Measurements from ENCODE around the gene DEPDC1B. TPM values are rescaled to one million over a fixed set of nuclear protein-coding genes. Genes with fewer than 3 reads are reported as not detected.
"Not testable (repeated sequence)": the region's sequence is repeated elsewhere in the genome, so short reads cannot be mapped to it uniquely, and the experiment has no call there.

The DEPDC1B gene
- total and polyA plus RNA-seq, 2 experiments from 2014 or later, result 2.5 to 3.0 TPM

DNA sequence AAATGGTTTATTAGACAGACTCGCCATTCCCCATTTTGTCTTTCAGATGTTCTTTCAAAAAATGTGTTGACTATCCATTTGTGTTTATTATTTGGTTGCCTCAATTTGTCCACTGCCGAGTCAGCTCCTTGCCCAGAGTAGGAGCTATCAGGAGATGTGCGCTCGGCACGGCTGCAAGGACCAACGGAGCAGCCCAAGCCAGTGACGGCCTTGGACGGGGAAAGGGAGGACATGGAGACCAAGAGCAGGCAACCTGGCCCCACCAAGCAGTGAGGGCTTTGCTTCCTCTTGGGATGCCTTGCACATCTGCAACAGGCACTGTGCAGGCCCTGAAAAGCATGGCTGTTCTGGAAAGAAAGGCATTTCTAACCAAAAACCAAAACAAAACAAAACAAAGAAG lies 69.8 kb downstream of the DEPDC1B start:
- 96 to 100% methylated on average over 8 of the region's 8 CpGs for WGBS, 2 experiments (ENCODE audit: low coverage in 1 of 2, low lambda C conversion rate in 2 of 2, missing lambda C conversion rate in 2 of 2)
- Histone ChIP-seq H3F3A (ENCODE audit: insufficient read depth) (peaks cover 12% of the 10 kb centered on the region; the same call in 1 of the 2 replicates), H3K9ac (no peak overlapping the region), H3K4me1 (ENCODE audit: insufficient read depth) (peaks cover 14% of the 10 kb centered on the region), H3K4me2 (ENCODE audit: unreplicated experiment) (no peak overlapping the region), H3K9me2 (ENCODE audit: insufficient read depth) (0 out of 2 replicates have a peak, but pooled peaks cover 2% of the 10 kb centered on the region), H3K9me3 (ENCODE audit: low read depth) (no peaks in the 10 kb centered on the region), H3K79me2 (ENCODE audit: insufficient read depth) (no peaks in the 10 kb centered on the region), H2AFZ (no peak overlapping the region), H3K36me3 (ENCODE audit: low read depth) (no peaks in the 10 kb centered on the region), H3K27ac (no peak overlapping the region), H4K20me1 (ENCODE audit: insufficient read depth) (no peaks in the 10 kb centered on the region), H3K4me3 (no peak overlapping the region), H3K27me3 (replicated peaks; ENCODE audit: insufficient read depth) (no peaks in the 10 kb centered on the region)
- DNase-seq, result no peak
- TF ChIP-seq EZH2phosphoT487 (IDR thresholded peaks at IDR 0.05; ENCODE audit: insufficient read depth, low read depth) (no peak), EZH2 (IDR thresholded peaks at IDR 0.05; ENCODE audit: insufficient read depth, poor library complexity, severe bottlenecking) (no peak)
- in situ Hi-C loops (cut with MboI), result no loop called here

DNA sequence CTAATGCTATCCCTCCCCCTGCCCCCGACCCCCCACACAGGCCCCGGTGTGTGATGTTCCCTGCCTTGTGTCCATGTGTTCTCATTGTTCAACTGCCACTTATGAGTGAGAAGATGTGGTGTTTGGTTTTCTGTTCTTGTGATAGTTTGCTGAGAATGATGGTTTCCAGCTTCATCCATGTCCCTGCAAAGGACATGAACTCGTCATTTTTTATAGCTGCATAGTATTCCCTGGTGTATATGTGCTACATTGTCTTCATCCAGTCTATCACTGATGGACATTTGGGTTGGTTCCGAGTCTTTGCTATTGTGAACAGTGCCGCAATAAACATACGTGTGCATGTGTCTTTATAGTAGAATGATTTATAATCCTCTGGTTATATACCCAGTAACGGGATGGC lies 75.1 kb downstream of the DEPDC1B start:
- 92 to 96% methylated on average over 7 of the region's 7 CpGs for WGBS, 2 experiments (ENCODE audit: low coverage in 1 of 2, low lambda C conversion rate in 2 of 2, missing lambda C conversion rate in 2 of 2)
- H3K79me2 ChIP-seq (ENCODE audit: insufficient read depth); H3K4me1 ChIP-seq (ENCODE audit: insufficient read depth); H3K9ac ChIP-seq; DNase-seq; H2AFZ ChIP-seq; H3K27ac ChIP-seq; H3F3A ChIP-seq (ENCODE audit: insufficient read depth); H3K4me2 ChIP-seq (ENCODE audit: unreplicated experiment); H3K36me3 ChIP-seq (ENCODE audit: low read depth); H3K9me2 ChIP-seq (ENCODE audit: insufficient read depth); H4K20me1 ChIP-seq (ENCODE audit: insufficient read depth); H3K9me3 ChIP-seq (ENCODE audit: low read depth); H3K27me3 ChIP-seq (replicated peaks; ENCODE audit: insufficient read depth); in situ Hi-C loops (cut with MboI); H3K4me3 ChIP-seq: not testable (repeated sequence)

DNA sequence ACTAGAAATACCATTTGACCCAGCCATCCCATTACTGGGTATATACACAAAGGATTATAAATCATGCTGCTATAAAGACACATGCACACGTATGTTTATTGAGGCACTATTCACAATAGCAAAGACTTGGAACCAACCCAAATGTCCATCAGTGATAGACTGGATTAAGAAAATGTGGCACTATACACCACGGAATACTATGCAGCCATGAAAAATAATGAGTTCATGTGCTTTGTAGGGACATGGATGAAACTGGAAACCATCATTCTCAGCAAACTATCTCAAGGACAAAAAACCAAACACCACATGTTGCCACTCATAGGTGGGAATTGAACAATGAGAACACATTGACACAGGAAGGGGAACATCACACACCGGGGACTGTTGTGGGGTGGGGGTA lies 79.2 kb downstream of the DEPDC1B start:
- H2AFZ ChIP-seq; H3K79me2 ChIP-seq (ENCODE audit: insufficient read depth); H3K27me3 ChIP-seq (replicated peaks; ENCODE audit: insufficient read depth); H3F3A ChIP-seq (ENCODE audit: insufficient read depth); DNase-seq; H3K9me2 ChIP-seq (ENCODE audit: insufficient read depth); H3K4me1 ChIP-seq (ENCODE audit: insufficient read depth); in situ Hi-C loops (cut with MboI); H3K9ac ChIP-seq; H4K20me1 ChIP-seq (ENCODE audit: insufficient read depth); H3K4me3 ChIP-seq; H3K9me3 ChIP-seq (ENCODE audit: low read depth); H3K4me2 ChIP-seq (ENCODE audit: unreplicated experiment); H3K36me3 ChIP-seq (ENCODE audit: low read depth); H3K27ac ChIP-seq: not testable (repeated sequence)
- WGBS, 2 experiments (ENCODE audit: low coverage in 1 of 2, low lambda C conversion rate in 2 of 2, missing lambda C conversion rate in 2 of 2), result 92 to 96% methylated on average over 3 of the region's 3 CpGs

DNA sequence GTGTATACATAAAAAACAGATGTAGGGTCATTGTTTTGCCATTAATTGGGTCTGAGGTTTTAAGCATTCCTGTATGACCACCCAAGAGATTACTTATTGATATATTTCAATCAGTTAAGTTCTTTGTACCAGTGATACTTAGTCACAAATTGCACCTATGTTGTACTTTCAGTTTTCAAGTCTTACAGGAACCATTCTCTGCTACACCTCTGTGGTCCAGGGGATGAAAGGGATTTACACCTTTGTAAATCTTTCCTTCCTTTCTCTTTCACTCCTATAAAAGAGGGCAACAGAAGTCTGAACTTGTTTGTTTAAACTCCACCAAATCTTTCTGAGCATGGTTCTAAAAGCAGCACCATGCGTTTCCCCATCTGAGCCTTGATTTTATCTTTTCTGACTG lies 86.1 kb downstream of the DEPDC1B start:
- Histone ChIP-seq H4K20me1 (ENCODE audit: insufficient read depth) (no peaks in the 10 kb centered on the region), H3K4me3 (no peak overlapping the region), H3F3A (ENCODE audit: insufficient read depth) (no peaks in the 10 kb centered on the region), H3K36me3 (ENCODE audit: low read depth) (no peaks in the 10 kb centered on the region), H3K27ac (no peak overlapping the region), H3K4me1 (ENCODE audit: insufficient read depth) (no peaks in the 10 kb centered on the region), H3K79me2 (ENCODE audit: insufficient read depth) (no peaks in the 10 kb centered on the region), H3K27me3 (replicated peaks; ENCODE audit: insufficient read depth) (no peaks in the 10 kb centered on the region), H3K4me2 (ENCODE audit: unreplicated experiment) (no peak overlapping the region), H3K9me2 (ENCODE audit: insufficient read depth) (no peaks in the 10 kb centered on the region), H3K9me3 (ENCODE audit: low read depth) (no peaks in the 10 kb centered on the region), H3K9ac (no peak overlapping the region), H2AFZ (no peak overlapping the region)
- DNase-seq, result no peak
- TF ChIP-seq EZH2phosphoT487 (IDR thresholded peaks at IDR 0.05; ENCODE audit: insufficient read depth, low read depth) (no peak), EZH2 (IDR thresholded peaks at IDR 0.05; ENCODE audit: insufficient read depth, poor library complexity, severe bottlenecking) (no peak)
- in situ Hi-C loops (cut with MboI), result no loop called here
- 97 to 100% methylated on average over 1 of the region's 1 CpG for WGBS, 2 experiments (ENCODE audit: low coverage in 1 of 2, low lambda C conversion rate in 2 of 2, missing lambda C conversion rate in 2 of 2)

DNA sequence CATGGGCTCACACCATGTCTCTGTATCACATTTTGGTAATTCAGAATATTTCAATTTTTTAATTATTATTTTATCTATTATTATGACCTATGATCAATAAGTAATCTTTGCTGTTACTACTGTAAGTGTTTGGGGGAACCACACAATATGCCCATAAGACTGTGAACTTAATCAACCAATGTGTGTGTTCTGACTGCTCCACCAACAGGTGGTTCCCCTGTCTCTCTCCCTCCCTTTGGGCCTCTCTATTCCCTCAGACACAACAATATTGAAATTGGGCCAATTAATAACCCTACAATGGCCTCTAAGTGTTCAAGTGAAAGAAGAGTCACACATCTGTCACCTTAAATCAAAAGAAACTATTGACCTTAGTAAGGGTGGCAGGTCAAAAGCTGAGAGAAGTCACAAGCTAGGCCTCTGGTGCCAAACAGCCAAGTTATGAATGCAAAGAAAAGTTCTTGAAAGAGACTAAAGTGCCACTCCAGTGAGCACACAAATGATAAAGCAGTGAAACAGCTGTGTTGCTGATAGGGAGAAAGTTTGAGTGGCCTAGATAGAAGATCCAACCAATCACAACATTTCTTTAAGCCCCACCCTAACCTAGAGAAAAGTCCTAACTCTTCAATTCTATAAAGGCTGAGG lies 88.7 kb downstream of the DEPDC1B start:
- H3K27me3 ChIP-seq (replicated peaks; ENCODE audit: insufficient read depth), result no peaks in the 10 kb centered on the region
- H3K9ac ChIP-seq, result no peak overlapping the region
- TF ChIP-seq EZH2 (IDR thresholded peaks at IDR 0.05; ENCODE audit: insufficient read depth, poor library complexity, severe bottlenecking), result no peak
- no peak for TF ChIP-seq EZH2phosphoT487 (IDR thresholded peaks at IDR 0.05; ENCODE audit: insufficient read depth, low read depth)
- H3K4me3 ChIP-seq, result no peak overlapping the region
- no peaks in the 10 kb centered on the region for H3F3A ChIP-seq (ENCODE audit: insufficient read depth)
- no peak for DNase-seq
- no peak overlapping the region for H2AFZ ChIP-seq
- no peaks in the 10 kb centered on the region for H3K4me1 ChIP-seq (ENCODE audit: insufficient read depth)
- H3K27ac ChIP-seq, result no peak overlapping the region
- in situ Hi-C loops (cut with MboI), result no loop called here
- no peak overlapping the region for H3K4me2 ChIP-seq (ENCODE audit: unreplicated experiment)
- no peaks in the 10 kb centered on the region for H3K9me3 ChIP-seq (ENCODE audit: low read depth)
- no peaks in the 10 kb centered on the region for H3K9me2 ChIP-seq (ENCODE audit: insufficient read depth)
- no peaks in the 10 kb centered on the region for H4K20me1 ChIP-seq (ENCODE audit: insufficient read depth)
- no peaks in the 10 kb centered on the region for H3K79me2 ChIP-seq (ENCODE audit: insufficient read depth)
- no peaks in the 10 kb centered on the region for H3K36me3 ChIP-seq (ENCODE audit: low read depth)
